H9 (cell line): ENCODE measurements around the gene USP47. TPM values are rescaled to one million over a fixed set of nuclear protein-coding genes. Genes with fewer than 3 reads are reported as not detected.

Experiments
- DNase-seq: peaks from one replicate; pipeline ENCODE4 v3.0.0-alpha.2; 2017
- H2AFZ ChIP-seq: one replicate; pipeline ENCODE4 v1.6.1; 2013; ENCODE audit warnings: mild to moderate bottlenecking, low read length, control low read depth, moderate library complexity
- H2AK5ac ChIP-seq: 2 replicates; pipeline ENCODE4 v1.6.1; 2013; ENCODE audit warnings: low read length, control low read depth, mixed read lengths; ENCODE audit not compliant: insufficient read length
- H2BK120ac ChIP-seq: one replicate; pipeline ENCODE4 v1.6.1; 2013; ENCODE audit warnings: low read depth, mild to moderate bottlenecking, low read length, control low read depth, inconsistent platforms; ENCODE audit not compliant: poor library complexity, severe bottlenecking
- H2BK12ac ChIP-seq: 2 replicates; pipeline ENCODE4 v1.6.1; 2013; ENCODE audit warnings: low read length, control low read depth, mixed read lengths, low read depth; ENCODE audit not compliant: insufficient read length
- H2BK15ac ChIP-seq: 2 replicates; pipeline ENCODE4 v1.6.1; 2013; ENCODE audit warnings: low read depth, low read length, control low read depth
- H2BK20ac ChIP-seq: one replicate; pipeline ENCODE4 v1.6.1; 2013; ENCODE audit warnings: low read depth, mild to moderate bottlenecking, low read length, control low read depth, inconsistent platforms; ENCODE audit not compliant: poor library complexity, severe bottlenecking
- H2BK5ac ChIP-seq: 2 replicates; pipeline ENCODE4 v1.6.1; 2013; ENCODE audit warnings: low read length, control low read depth, mixed read lengths; ENCODE audit not compliant: insufficient read length
- H3K14ac ChIP-seq: 2 replicates; pipeline ENCODE4 v1.6.1; 2013; ENCODE audit warnings: low read length, control low read depth; ENCODE audit not compliant: insufficient read depth
- H3K18ac ChIP-seq: 2 replicates; pipeline ENCODE4 v1.6.1; 2013; ENCODE audit warnings: low read depth, mild to moderate bottlenecking, mixed read lengths, low read length, control low read depth; ENCODE audit not compliant: insufficient read length
- H3K23ac ChIP-seq: 2 replicates; pipeline ENCODE4 v1.6.1; 2013; ENCODE audit warnings: low read length, control low read depth, mixed read lengths, low read depth; ENCODE audit not compliant: insufficient read length
- H3K23me2 ChIP-seq: 2 replicates; pipeline ENCODE4 v1.6.1; 2013; ENCODE audit warnings: low read depth, mild to moderate bottlenecking, mixed read lengths, low read length, control low read depth; ENCODE audit not compliant: insufficient read length, poor library complexity, severe bottlenecking
- H3K27ac ChIP-seq: 2 replicates; pipeline ENCODE4 v1.5.1; 2013; ENCODE audit warnings: low read length, control low read depth, mixed read lengths, low read depth; ENCODE audit not compliant: insufficient read length
- H3K27me3 ChIP-seq: 2 replicates; pipeline ENCODE4 v1.6.1; 2013; ENCODE audit warnings: low read length, control low read depth, inconsistent platforms; ENCODE audit not compliant: insufficient read depth
- H3K4ac ChIP-seq: 2 replicates; pipeline ENCODE4 v1.6.1; 2013; ENCODE audit warnings: low read depth, mild to moderate bottlenecking, control low read depth, inconsistent platforms, low read length, moderate library complexity
- H3K4me1 ChIP-seq: 2 replicates; pipeline ENCODE4 v1.6.1; 2013; ENCODE audit warnings: low read length, control low read depth, inconsistent platforms; ENCODE audit not compliant: insufficient read depth
- H3K4me2 ChIP-seq: 2 replicates; pipeline ENCODE4 v1.6.1; 2013; ENCODE audit warnings: low read length, control low read depth, mixed read lengths; ENCODE audit not compliant: insufficient read length, insufficient read depth
- H3K56ac ChIP-seq: 2 replicates; pipeline ENCODE4 v1.6.1; 2013; ENCODE audit warnings: low read depth, mild to moderate bottlenecking, mixed read lengths, low read length, control low read depth; ENCODE audit not compliant: insufficient read length
- H3K79me1 ChIP-seq: 2 replicates; pipeline ENCODE4 v1.6.1; 2013; ENCODE audit warnings: low read depth, mild to moderate bottlenecking, moderate library complexity, low read length, control low read depth, inconsistent platforms; ENCODE audit not compliant: insufficient read depth, poor library complexity, severe bottlenecking
- H3K79me2 ChIP-seq: 2 replicates; pipeline ENCODE4 v1.6.1; 2013; ENCODE audit warnings: low read length, control low read depth, inconsistent platforms; ENCODE audit not compliant: insufficient read depth
- H3K9ac ChIP-seq: 2 replicates; pipeline ENCODE4 v1.6.1; 2013; ENCODE audit warnings: low read length, control low read depth, mixed read lengths; ENCODE audit not compliant: insufficient read length; ENCODE audit errors: extremely low read depth
- H3K9me3 ChIP-seq: one replicate; pipeline ENCODE4 v1.6.1; 2013; ENCODE audit warnings: low read depth, low read length, inconsistent platforms; ENCODE audit not compliant: control insufficient read depth
- H3T11ph ChIP-seq: one replicate; pipeline ENCODE4 v1.6.1; 2013; ENCODE audit warnings: mild to moderate bottlenecking, low read length, control low read depth, inconsistent platforms
- H4K20me1 ChIP-seq: one replicate; pipeline ENCODE4 v1.6.1; 2013; ENCODE audit not compliant: control insufficient read depth, insufficient read length, insufficient read depth
- H4K5ac ChIP-seq: 2 replicates; pipeline ENCODE4 v1.6.1; 2013; ENCODE audit warnings: low read depth, mild to moderate bottlenecking, mixed read lengths, low read length, control low read depth; ENCODE audit not compliant: insufficient read length
- H4K8ac ChIP-seq: replicated peaks from 2 replicates; pipeline ENCODE4 v1.6.1; 2013; ENCODE audit warnings: low read length, control low read depth, mixed read lengths, low read depth; ENCODE audit not compliant: insufficient read length
- H4K91ac ChIP-seq: 2 replicates; pipeline ENCODE4 v1.6.1; 2013; ENCODE audit warnings: low read depth, mild to moderate bottlenecking, moderate library complexity, mixed read lengths, low read length, control low read depth; ENCODE audit not compliant: insufficient read length
- H3K27ac Mint-ChIP-seq, 3 experiments: 2 replicates in 2 of 3; 3 replicates in 1 of 3; pipeline ENCODE4 v1.8.0; 2020 to 2021; ENCODE audit warnings: mixed read lengths in 3 of 3, mild to moderate bottlenecking in 1 of 3, moderate library complexity in 1 of 3
- H3K27me3 Mint-ChIP-seq: 2 replicates; pipeline ENCODE4 v1.8.0; 2021; ENCODE audit warnings: low read depth, mild to moderate bottlenecking, moderate library complexity, mixed read lengths
- H3K36me3 Mint-ChIP-seq, 3 experiments: 2 replicates in 2 of 3; 3 replicates in 1 of 3; pipeline ENCODE4 v1.8.0; 2020 to 2021; ENCODE audit warnings: low read depth in 3 of 3, mixed read lengths in 3 of 3; ENCODE audit not compliant: insufficient read depth in 1 of 3
- H3K4me1 Mint-ChIP-seq, 2 experiments: 2 replicates each; pipeline ENCODE4 v1.8.0; 2020; ENCODE audit warnings: mixed read lengths in 2 of 2
- H3K4me3 Mint-ChIP-seq, 2 experiments: 2 replicates in 1 of 2; 3 replicates in 1 of 2; pipeline ENCODE4 v1.8.0; 2020 to 2021; ENCODE audit warnings: mild to moderate bottlenecking in 2 of 2, mixed read lengths in 2 of 2, moderate library complexity in 1 of 2
- H3K9me3 Mint-ChIP-seq, 2 experiments: 2 replicates in 1 of 2; 3 replicates in 1 of 2; pipeline ENCODE4 v1.8.0; 2020; ENCODE audit warnings: mild to moderate bottlenecking in 2 of 2, mixed read lengths in 2 of 2, moderate library complexity in 1 of 2
- CTCF ChIP-seq: fragments of 200-600 bp; sonication (generic); conservative IDR thresholded peaks from 3 replicates; pipeline ENCODE4 v1.8.0; 2021; ENCODE audit warnings: antibody characterized with exemption, mild to moderate bottlenecking
- WGBS: extraction: QIAGEN DNeasy Blood & Tissue Kit; methylation state at CpG from one replicate; pipeline ENCODE4 v1.1.7; 2013; ENCODE audit warnings: missing lambda C conversion rate, low lambda C conversion rate, mixed read lengths; ENCODE audit not compliant: insufficient read length; ENCODE audit errors: extremely low coverage; 5-methylcytosine and 5-hydroxymethylcytosine counted together
- total RNA-seq: library from RNA; stranded (reverse); gene quantifications from 2 replicates; pipeline ENCODE4 v1.2.1, GENCODE V29; 2021

Gene USP47
- total RNA-seq, 1 experiment from 2014 or later, result 26.7 TPM

GRCh38 chr11:11841116-11841722 is 553 bp upstream of the USP47 start:
- no peaks in the 10 kb centered on the region for H3K36me3 Mint-ChIP-seq
- Histone ChIP-seq H4K91ac (no peak overlapping the region), H2AK5ac (no peak overlapping the region), H3K18ac (peak overlapping the region; percentile 94), H3K9ac (peak overlapping the region; percentile 84), H2BK20ac (no peak overlapping the region), H3K23me2 (peaks cover 11% of the 10 kb centered on the region), H3K27me3 (no peaks in the 10 kb centered on the region), H2BK120ac (no peak overlapping the region), H2BK12ac (no peak overlapping the region), H3K4me1 (peaks cover 5% of the 10 kb centered on the region; the same call in 1 of the 2 replicates), H4K8ac (no peak overlapping the region), H3K14ac (peak overlapping the region; percentile 91), H3K23ac (no peak overlapping the region), H3K27ac (peak overlapping the region; percentile 6), H3K56ac (no peak overlapping the region), H3K4ac (no peak overlapping the region), H2BK5ac (no peak overlapping the region), H3K79me1 (no peaks in the 10 kb centered on the region), H3K79me2 (peaks cover 11% of the 10 kb centered on the region; the same call in 1 of the 2 replicates), H3K9me3 (no peaks in the 10 kb centered on the region), H3T11ph (no peak overlapping the region), H2BK15ac (no peak overlapping the region), H4K20me1 (no peaks in the 10 kb centered on the region), H2AFZ (peak overlapping the region; percentile 89), H4K5ac (no peak overlapping the region), H3K4me2 (peak overlapping the region; percentile 76)
- whole genome bisulfite sequencing, result no CpG with 5 or more reads among the region's 21 CpGs
- peak overlapping the region in 2 of 3 experiments; percentile 97 to 98; a peak in 6 of 7 replicates for H3K27ac Mint-ChIP-seq
- TF ChIP-seq CTCF, result no peak; the same call in 2 of the 3 replicates
- no peak overlapping the region for H3K4me3 Mint-ChIP-seq
- DNase-seq, result peak; percentile 43
- no peaks in the 10 kb centered on the region for H3K27me3 Mint-ChIP-seq
- H3K4me1 Mint-ChIP-seq, result peaks cover 15 to 18% of the 10 kb centered on the region in 2 experiments; a peak in 3 of 4 replicates
- no peaks in the 10 kb centered on the region for H3K9me3 Mint-ChIP-seq
